Stimulated activated CD8-positive, alpha-beta memory T cell treated with anti-CD3 and anti-CD28 coated beads, Interleukin-4, amount 100 ng/mL, for 24 hours (primary cell): ENCODE data around the gene SDSL.

Experiments
- DNase-seq: peaks from one replicate; pipeline ENCODE4 v3.0.0-alpha.2; 2020; ENCODE audit warnings: low read depth

The SDSL gene

DNA sequence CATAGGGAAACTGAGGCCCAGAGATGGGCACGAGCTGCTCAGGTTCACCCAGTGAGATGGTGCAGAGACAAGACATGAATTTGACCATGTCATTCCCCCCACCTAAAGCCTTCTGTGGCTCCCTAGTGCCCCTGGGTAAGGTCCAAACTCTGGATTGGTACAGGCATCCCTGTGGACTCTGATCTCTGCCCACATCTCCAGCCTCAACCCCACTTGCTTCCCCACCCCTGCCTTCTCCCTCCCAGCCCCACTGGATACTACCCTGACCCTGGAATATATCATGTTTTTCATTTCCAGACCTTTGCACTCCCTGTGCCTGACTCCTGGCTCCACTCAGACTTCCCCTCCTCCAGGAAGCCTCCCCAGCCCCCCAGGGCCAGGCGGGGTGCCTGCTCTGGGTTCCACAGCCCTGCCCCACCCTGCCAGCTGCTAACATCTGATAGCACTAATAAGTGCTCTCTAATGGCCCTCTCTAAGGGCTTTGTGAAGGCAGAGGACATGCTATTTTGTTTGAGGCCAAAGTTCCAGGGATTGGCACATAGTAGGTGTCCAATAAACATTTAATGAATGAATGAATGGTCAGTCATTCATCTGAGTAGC is 1.1 kb upstream of the SDSL start:
- DNase-seq: no peak

GRCh38 chr12:113422886-113423669 is 898 bp downstream of the SDSL start:
- DNase-seq: no peak

DNA sequence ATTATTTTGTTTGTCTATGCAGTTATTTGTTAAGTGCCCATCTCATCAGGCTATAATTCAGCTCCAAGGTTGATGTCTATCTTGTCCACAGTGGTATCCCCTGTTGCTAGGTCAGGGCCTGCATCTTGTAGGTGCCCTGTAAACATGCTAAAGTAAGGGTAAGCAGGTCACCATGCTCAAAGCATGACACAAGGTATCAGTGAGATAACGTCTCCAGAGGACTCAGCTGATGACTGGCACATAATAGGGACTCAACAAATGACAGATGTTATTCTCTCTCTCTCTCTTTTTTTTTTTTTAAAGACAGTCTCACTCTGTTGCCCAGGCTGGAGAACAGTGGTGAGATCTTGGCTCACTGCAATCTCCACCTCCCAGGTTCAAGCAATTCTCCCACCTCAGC is 2.3 kb downstream of the SDSL start:
- no peak for DNase-seq

DNA sequence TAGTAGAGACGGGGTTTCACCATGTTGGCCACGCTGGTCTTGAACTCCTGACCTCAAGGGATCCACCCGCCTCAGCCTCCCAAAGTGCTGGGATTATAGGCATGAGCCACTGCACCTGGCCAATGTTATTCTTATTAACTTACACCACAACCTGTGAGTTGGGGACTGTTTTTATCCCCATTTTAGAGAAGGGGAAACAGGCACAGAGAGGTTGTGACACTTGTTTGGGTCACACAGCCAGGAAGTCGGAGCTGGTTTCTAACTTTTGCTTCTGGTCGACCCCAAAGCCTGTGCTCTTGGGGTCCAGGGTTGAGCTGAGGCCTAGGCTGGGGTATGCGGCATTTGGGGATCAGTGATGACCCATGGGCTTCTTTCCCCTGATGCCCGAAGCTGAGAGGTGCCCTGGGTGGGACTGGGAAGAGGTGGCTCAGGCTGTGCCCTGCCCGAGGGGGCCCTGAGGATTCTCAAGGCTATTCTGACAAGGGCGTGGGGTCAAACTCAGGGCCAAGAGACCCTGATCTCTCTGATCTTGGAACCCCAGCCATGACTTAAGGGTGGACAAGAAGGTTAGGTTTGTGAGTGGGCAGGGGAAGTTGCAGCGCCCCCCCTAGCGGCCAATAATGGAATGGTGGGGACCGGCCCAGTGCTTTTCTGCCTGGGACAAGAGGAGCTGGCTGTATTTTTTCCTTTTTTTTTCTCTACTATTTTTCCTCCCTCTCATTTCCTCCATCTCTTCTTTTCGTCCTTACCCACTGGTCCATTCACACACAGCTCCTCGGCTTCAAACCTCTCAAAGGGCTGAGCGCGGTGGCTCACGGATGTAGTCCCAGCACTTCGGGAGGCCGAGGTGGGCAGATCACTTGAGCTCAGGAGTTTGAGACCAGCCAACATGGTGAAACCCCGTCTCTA is 3.0 kb downstream of the SDSL start:
- DNase-seq: peak; percentile 20

DNA sequence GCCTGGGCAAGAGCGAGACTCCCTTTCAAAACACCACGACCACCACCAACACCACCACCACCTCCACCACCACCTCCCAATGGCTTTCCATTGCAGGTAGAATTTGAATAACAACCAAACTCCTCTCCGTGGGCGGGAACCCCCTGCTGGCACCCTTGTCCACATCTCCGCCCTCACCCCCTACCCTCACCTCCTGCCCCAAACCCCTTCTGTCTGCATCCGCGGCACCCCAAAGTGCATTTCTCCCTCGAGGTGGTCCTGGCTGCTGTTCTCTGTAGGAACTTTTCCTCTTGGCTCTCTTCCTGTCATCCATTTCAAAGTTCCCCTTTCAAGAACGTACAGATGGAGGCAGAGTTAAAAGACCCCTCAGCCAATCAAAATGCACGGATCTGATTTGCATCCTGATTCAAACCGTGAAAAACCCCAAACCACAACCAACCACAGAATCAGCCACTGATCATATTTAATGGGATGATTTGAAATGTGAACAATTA is 3.8 kb downstream of the SDSL start:
- DNase-seq: no peak

- no peak for DNase-seq
Measured at GRCh38 chr12:113427882-113428281, 5.7 kb downstream of the SDSL start.

- no peak for DNase-seq
Measured at GRCh38 chr12:113428482-113428881, 6.3 kb downstream of the SDSL start.

GRCh38 chr12:113432986-113433385 is 10.8 kb downstream of the SDSL start:
- no peak for DNase-seq

GRCh38 chr12:113435367-113435766 is 13.2 kb downstream of the SDSL start:
- DNase-seq: no peak

GRCh38 chr12:113436586-113436985 is 14.4 kb downstream of the SDSL start:
- DNase-seq: no peak

DNA sequence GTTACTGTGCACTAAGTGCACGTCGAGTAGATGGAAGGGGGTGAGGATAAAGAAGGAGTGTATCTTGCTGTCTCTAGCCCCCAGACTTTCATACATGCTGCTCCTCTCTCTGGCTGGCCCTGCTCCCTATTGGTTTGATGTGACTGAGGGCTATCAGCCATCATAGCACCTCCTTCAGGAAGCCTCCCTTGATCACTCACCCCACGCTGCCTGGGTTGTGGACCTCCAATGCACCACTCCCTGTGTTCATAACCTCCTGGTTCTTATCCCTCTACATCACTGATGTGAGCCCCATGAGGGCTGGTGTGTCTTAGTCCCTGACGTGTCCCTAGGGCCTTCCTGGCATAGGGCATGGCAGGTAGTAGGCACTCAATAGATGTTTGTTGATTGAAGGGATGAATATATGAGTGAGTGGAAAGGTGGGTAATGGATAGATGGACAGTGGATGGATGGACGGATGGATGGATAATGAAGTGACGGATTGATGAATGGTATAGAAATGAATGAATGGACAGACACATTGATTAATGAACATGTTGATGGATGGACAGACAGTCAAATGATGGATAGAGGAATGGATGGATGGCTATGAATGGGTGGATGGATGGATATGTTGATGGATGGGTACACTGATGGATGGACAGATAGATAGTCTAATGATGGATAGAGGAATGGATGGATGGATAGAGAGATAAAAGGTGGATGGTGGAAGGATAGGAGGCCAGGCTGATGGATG is 15.0 kb downstream of the SDSL start:
- DNase-seq: no peak

- no peak for DNase-seq
Measured at GRCh38 chr12:113437729-113438100, 15.5 kb downstream of the SDSL start.

DNA sequence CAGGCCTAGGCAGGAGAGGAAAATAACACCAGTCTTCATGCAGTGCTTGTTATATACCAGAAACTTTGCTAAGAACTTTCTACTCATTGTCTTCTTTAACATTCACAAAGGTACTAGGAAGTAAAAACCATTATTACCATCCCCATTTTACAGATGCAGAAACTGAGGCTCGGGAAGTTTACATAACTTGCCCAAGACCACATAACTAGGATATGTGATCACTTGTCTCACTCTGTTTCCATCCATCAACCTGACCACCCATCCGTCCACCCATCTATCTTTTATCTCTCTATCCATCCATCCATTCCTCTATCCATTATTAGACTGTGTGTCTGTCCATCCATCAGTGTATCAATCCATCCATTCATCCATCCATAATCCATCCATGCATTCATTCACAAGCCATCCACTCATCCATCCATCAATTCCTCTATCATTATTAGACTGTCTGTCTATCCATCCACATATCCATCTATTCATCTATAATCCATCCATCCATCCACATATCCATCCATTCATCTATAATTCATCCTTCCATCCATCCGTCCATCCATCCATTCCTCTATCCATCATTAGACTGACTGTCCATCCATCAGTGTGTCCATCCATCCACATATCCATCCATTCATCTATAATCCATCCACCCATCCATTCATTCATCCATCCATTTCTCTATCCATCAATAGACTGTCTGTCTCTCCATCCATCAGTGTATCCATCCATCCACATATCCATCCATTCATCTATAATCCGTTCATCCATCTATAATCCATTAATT is 16.5 kb downstream of the SDSL start:
- no peak for DNase-seq

- no peak for DNase-seq
Measured at GRCh38 chr12:113439301-113439597, 17.1 kb downstream of the SDSL start.

DNA sequence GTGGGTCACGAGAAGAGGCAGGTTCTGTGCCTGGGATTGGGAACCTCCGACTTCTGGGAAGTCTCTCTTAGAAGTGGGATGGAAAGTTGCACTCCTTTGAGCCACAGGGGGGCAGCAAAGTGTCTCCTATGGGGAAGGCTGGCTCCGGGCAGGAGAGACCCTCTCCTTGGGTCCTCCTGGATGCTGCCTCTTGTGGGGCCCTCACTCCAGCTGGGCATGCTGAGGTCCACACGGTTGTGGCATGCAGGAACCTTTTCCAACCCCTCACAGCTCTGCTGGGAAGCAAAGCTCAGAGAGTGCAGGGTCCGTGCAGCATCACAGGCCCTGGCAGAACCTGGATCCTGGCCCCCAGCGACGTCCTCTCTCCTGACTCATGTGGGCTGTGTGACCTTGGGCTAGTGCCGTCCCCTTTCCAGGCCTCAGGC is 17.4 kb downstream of the SDSL start:
- DNase-seq: no peak

- DNase-seq: no peak
Measured at GRCh38 chr12:113440336-113440735, 18.2 kb downstream of the SDSL start.

DNA sequence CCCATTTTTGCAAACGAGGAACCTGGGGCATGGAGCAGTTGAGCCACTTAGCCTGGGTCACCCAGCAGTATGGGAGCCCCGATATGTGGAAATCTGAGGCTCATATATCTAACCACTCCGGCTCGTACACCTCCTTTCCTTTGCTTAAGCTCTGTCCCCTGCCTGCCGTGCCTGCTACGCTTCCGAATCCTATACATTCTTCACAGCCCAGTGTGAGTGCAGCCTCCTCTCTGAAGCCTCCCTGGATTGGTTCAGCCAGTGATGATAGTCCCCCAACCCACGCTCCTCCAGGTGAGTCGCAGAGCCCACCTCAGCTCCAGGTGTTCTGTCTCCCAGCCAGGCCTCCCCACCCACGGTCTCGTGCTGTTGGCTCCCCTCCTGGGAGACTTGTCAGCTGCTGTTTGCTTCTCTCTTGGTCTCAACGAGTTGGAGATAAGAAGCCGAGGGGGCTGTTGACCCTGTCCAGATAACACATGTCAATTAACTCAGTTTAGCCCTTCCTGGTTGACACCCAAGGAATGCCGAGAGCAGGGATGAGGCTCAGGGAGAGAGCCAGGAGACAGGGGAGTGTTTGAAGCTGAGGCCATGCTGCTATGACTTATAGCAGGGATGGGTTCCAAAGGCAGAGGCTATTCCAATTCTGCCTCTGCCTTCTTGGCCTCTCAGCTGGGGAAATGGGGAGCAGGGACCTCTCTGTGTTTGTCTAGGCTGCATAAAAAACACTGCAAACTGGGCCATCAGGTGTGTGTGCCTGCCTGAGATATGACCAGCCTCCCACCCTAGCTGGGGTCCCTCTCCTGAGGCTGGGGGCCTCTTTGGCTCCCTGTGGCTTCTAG is 19.0 kb downstream of the SDSL start:
- no peak for DNase-seq

- no peak for DNase-seq
Measured at GRCh38 chr12:113443030-113443539, 20.9 kb downstream of the SDSL start.

DNA sequence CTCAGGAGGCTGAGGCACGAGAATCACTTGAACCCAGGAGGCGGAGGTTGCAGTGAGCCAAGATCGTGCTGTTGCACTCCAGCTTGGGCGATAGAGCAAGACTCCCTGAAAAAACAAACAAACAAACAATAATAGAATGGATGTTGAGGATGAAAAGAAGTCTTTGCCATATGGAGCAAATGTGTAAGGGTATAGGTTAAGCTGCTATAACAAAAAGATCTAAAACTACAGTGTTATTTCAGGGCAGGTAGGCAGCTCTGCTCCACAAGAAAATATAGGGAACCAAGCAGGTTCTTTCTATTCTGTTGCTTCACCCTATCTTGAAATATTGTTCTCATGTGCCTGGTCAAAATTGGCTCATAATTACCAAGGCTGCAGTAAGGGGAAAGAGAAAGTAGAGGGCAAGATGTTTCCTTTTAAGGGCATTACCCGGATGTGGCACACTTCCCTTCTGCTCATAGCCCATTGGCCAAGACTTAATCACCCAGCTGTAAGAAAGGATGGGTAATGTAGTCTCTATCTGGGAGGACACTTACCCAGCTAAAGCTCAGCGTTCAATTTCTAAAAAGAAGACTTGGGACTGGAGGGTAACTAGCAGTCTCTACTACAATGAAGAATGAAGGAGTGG is 23.5 kb downstream of the SDSL start:
- no peak for DNase-seq

DNA sequence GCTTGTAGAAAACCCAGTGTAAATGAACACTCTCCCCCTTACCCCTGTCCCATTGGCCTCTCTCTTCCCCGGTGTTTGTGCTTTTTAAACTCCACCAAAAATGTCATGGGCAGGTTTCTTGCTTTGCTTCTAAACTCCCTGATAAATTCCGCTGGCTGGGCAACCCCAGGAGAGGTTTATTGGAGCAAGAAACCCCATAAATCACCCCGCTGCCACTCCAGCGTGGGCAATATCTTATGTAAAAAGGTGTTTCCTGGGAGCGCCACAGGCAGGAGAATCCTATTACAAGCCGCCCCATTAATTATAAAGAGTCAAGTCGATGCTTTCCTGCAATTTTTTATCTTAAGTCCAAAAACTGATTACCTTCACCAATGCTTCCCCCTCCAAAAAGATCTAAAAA is 26.7 kb downstream of the SDSL start:
- DNase-seq: no peak
